Measurements from ENCODE around the gene ITGA1. TPM values are rescaled to one million over a fixed set of nuclear protein-coding genes. Genes with fewer than 3 reads are reported as not detected.

Gene ITGA1
- total RNA-seq, 4 donors from 2014 or later = 219 to 326 (median 240) TPM

DNA sequence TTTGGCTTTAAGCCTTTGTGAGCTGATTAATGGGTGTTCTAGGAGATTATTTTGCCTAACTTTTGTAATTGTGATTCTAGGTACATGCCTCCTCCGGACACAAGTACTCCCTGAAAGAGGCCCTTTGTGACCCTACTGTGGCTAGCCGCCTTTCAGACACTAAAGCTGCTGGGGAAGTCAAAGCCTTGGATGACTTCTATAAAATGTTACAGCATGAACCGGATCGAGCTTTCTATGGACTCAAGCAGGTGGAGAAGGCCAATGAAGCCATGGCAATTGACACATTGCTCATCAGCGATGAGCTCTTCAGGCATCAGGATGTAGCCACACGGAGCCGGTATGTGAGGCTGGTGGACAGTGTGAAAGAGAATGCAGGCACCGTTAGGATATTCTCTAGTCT lies 13.6 kb downstream of the ITGA1 start:
- TF ChIP-seq EP300 (IDR thresholded peaks at IDR 0.05) = no peak
- no peak for TF ChIP-seq POLR2A (IDR thresholded peaks at IDR 0.05)
- TF ChIP-seq CTCF (IDR thresholded peaks at IDR 0.05) = no peak
- TF ChIP-seq POLR2AphosphoS5 (IDR thresholded peaks at IDR 0.05) = no peak
- no peaks in the 10 kb centered on the region for H3K27me3 ChIP-seq
- peak overlapping the region; percentile 51 to 64 for H3K4me3 ChIP-seq
- ATAC-seq = no peak
- peaks cover 16 to 96% (median 29%) of the 10 kb centered on the region in 3 donors for H3K4me1 ChIP-seq
- no peaks in the 10 kb centered on the region for H3K9me3 ChIP-seq
- 2 to 27% methylated on average over 2 to 4 of the region's 8 CpGs for WGBS, 2 donors (ENCODE audit: low coverage in 1 of 2)
- H3K36me3 ChIP-seq = peaks cover 0 to 8% of the 10 kb centered on the region in 2 donors
- H3K27ac ChIP-seq = peak overlapping the region; percentile 77 to 96 (median 91)

GRCh38 chr5:52802272-52802973 lies 14.7 kb downstream of the ITGA1 start:
- Histone ChIP-seq H3K36me3 (peaks cover 0 to 8% of the 10 kb centered on the region in 2 donors), H3K27me3 (no peaks in the 10 kb centered on the region), H3K9me3 (no peaks in the 10 kb centered on the region), H3K27ac (peak overlapping the region; percentile 40 to 96 (median 84)), H3K4me1 (peaks cover 20 to 96% (median 30%) of the 10 kb centered on the region in 3 donors), H3K4me3 (peak overlapping the region; percentile 51 to 64)
- TF ChIP-seq CTCF (IDR thresholded peaks at IDR 0.05) (no peak), POLR2AphosphoS5 (IDR thresholded peaks at IDR 0.05) (no peak)
- 33 to 43% methylated on average over 2 of the region's 2 CpGs for WGBS, 2 donors (ENCODE audit: low coverage in 1 of 2)
- ATAC-seq = no peak

GRCh38 chr5:52802974-52803336 lies 15.2 kb downstream of the ITGA1 start:
- Histone ChIP-seq H3K9me3 (no peaks in the 10 kb centered on the region), H3K27ac (peak overlapping the region in 3 of 4 donors; percentile 70 to 96 (median 92)), H3K4me1 (peaks cover 20 to 96% (median 26%) of the 10 kb centered on the region in 3 donors), H3K36me3 (peaks cover 0 to 8% of the 10 kb centered on the region in 2 donors), H3K27me3 (no peaks in the 10 kb centered on the region), H3K4me3 (peak overlapping the region; percentile 51 to 64)
- TF ChIP-seq CTCF (IDR thresholded peaks at IDR 0.05) (no peak), EP300 (IDR thresholded peaks at IDR 0.05) (no peak), POLR2A (IDR thresholded peaks at IDR 0.05) (no peak), POLR2AphosphoS5 (IDR thresholded peaks at IDR 0.05) (no peak)
- ATAC-seq = no peak
- WGBS, 2 donors (ENCODE audit: low coverage in 1 of 2) = 23 to 30% methylated on average over 6 of the region's 6 CpGs

DNA sequence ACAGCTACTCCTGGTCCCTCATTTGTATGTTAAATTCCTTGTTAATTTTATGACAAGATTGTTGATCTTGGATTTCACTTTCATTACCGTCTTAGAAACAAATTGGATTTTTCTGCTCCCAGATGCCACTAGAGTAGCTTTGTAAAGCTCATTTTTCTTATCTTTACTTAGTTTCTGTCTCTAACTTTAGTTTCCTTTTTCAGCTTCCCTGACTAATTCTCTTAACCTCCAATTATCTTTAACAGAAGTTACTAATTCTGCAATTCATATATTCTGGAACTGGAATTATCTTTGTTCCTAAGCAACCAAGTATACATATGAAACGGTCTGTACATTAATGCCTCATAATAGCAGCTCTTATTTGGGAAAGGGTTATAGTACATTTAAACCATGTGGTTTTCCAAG lies 16.7 kb downstream of the ITGA1 start:
- Histone ChIP-seq H3K36me3 (peaks cover 0 to 8% of the 10 kb centered on the region in 2 donors), H3K9me3 (no peaks in the 10 kb centered on the region), H3K27me3 (no peaks in the 10 kb centered on the region), H3K27ac (peak overlapping the region; percentile 55 to 96 (median 81)), H3K4me3 (peak overlapping the region; percentile 51 to 64), H3K4me1 (peaks cover 9 to 95% (median 25%) of the 10 kb centered on the region in 3 donors)
- TF ChIP-seq EP300 (IDR thresholded peaks at IDR 0.05) (no peak), CTCF (IDR thresholded peaks at IDR 0.05) (no peak), POLR2AphosphoS5 (IDR thresholded peaks at IDR 0.05) (no peak), POLR2A (IDR thresholded peaks at IDR 0.05) (no peak)
- ATAC-seq = no peak
- 21 to 24% methylated on average over 2 of the region's 2 CpGs for WGBS, 2 donors (ENCODE audit: low coverage in 1 of 2)

DNA sequence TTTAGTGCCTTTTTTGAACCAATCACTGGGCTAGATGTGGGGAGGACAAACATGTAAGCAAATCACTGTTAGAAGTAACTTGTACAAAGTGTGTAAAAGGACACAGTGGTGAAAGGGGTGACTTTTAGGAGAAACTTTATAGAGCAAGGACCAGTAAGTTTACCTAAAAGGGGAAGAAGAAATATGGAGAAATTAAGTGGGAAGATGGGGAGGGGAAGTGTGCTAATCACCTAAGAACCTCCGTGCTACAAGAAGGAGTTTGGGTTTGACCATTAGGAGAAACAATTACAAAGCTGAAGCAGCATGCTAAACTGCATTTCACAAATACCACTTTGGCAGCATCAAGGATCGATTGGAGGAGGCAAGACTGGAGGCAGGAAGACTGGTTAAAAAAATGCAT lies 17.3 kb downstream of the ITGA1 start:
- WGBS, 2 donors (ENCODE audit: low coverage in 1 of 2) = 33 to 39% methylated on average over 1 to 2 of the region's 2 CpGs
- peak overlapping the region in 1 of 2 donors; percentile 64 for H3K4me3 ChIP-seq
- peaks cover 10 to 97% (median 26%) of the 10 kb centered on the region in 3 donors for H3K4me1 ChIP-seq
- TF ChIP-seq POLR2AphosphoS5 (IDR thresholded peaks at IDR 0.05) (peak; percentile 8), EP300 (IDR thresholded peaks at IDR 0.05) (no peak)
- no peaks in the 10 kb centered on the region for H3K27me3 ChIP-seq
- peaks cover 0 to 8% of the 10 kb centered on the region in 2 donors for H3K36me3 ChIP-seq
- no peak for ATAC-seq
- peak overlapping the region; percentile 55 to 96 (median 81) for H3K27ac ChIP-seq
- no peaks in the 10 kb centered on the region for H3K9me3 ChIP-seq
